GM19351 (cell line): ENCODE measurements around the gene CHD3.

Experiments used
- ATAC-seq: cut with Tn5 transposase; IDR thresholded peaks from one replicate; pipeline ENCODE4 v1.9.1; 2021; ENCODE audit warnings: mild to moderate bottlenecking, moderate library complexity; ENCODE audit not compliant: unreplicated experiment

The CHD3 gene

GRCh38 chr17:7864995-7865650 lies 23.5 kb upstream of the CHD3 start:
- ATAC-seq: no peak

GRCh38 chr17:7867881-7868329 lies 20.7 kb upstream of the CHD3 start:
- ATAC-seq: no peak

GRCh38 chr17:7873051-7873450 lies 15.5 kb upstream of the CHD3 start:
- no peak for ATAC-seq

GRCh38 chr17:7875804-7876370 lies 12.7 kb upstream of the CHD3 start:
- no peak for ATAC-seq

- ATAC-seq: no peak
These were observed 10.4 kb upstream of the CHD3 start for GRCh38 chr17:7878234-7878633.

- ATAC-seq: no peak
These were observed 8.3 kb upstream of the CHD3 start for GRCh38 chr17:7880076-7880868.

GRCh38 chr17:7881276-7882054 lies 7.1 kb upstream of the CHD3 start:
- ATAC-seq: no peak

- ATAC-seq: no peak
These were observed 6.5 kb upstream of the CHD3 start for GRCh38 chr17:7882068-7882467.

- ATAC-seq: no peak
These were observed 6.0 kb upstream of the CHD3 start for GRCh38 chr17:7882629-7883028.

GRCh38 chr17:7883781-7884386 lies 4.7 kb upstream of the CHD3 start:
- ATAC-seq: no peak

GRCh38 chr17:7884581-7885366 lies 3.8 kb upstream of the CHD3 start:
- ATAC-seq: no peak

- ATAC-seq: no peak
These were observed 3.0 kb upstream of the CHD3 start for GRCh38 chr17:7885367-7886226.

GRCh38 chr17:7886227-7887037 lies 2.2 kb upstream of the CHD3 start:
- ATAC-seq: no peak

GRCh38 chr17:7887038-7887481 lies 1.5 kb upstream of the CHD3 start:
- no peak for ATAC-seq

GRCh38 chr17:7887482-7888183 lies 956 bp upstream of the CHD3 start:
- ATAC-seq: peak; percentile 45

GRCh38 chr17:7889166-7889955 lies 772 bp downstream of the CHD3 start:
- ATAC-seq: no peak
